IPS-NIHi11 (cell line): Measurements from ENCODE around the gene GPR63.
"Not testable (repeated sequence)": the region's sequence is repeated elsewhere in the genome, so short reads cannot be mapped to it uniquely, and the experiment has no call there.

Source experiments
- DNase-seq: peaks from one replicate; pipeline ENCODE4 v3.0.0; 2012; ENCODE audit warnings: mixed read lengths, low spot score

GPR63 gene

DNA sequence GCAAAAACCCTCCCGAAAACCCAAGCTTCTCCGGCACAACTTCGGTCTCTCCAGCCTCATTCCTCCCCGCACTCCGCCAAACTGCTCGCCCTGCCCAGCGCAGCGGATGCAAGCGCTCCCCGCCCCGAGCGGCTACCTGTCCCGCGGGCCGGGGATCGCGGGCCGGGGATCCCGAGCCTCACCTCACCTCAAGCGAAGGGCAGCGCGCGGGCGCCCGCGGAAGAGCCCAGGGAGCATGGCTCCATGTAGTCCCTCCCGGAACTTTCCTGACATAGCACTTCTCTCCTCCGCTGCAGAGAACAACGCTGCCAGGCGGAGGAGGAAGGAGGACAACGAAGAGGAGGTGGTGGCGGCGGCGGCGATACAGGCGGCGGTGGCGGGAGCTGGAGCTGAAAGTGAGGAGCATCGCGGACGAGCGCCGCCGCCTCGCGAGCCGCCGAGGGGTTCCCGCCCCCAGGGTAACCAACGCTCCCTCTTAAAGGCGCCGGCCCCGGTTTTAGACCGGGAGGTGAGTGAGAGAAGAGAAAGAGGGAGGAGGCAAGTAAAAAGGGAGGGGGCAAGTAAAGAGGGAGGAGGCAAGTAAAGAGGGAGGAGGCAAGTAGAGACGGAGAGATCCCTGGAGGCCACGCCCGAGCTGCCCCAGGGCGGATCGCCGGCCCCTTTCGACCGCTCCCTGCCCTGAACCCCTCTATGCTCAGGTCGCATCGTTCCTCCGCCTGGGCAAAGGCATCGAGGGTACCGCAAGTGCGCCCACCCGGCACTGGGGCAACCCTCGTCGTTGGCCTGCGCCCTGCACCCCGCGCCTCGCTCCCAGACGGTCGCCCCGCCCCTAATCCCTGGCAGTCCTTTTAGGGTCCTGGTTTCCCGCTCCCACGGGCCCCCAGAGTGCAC, at the start of gene GPR63:
Gene GPR63 (minus strand): TSS at position 397 of the 891 bp plus-strand sequence. CDS start 37,746 bp downstream, outside the sequence.
- DNase-seq, result peak; percentile 93

DNA sequence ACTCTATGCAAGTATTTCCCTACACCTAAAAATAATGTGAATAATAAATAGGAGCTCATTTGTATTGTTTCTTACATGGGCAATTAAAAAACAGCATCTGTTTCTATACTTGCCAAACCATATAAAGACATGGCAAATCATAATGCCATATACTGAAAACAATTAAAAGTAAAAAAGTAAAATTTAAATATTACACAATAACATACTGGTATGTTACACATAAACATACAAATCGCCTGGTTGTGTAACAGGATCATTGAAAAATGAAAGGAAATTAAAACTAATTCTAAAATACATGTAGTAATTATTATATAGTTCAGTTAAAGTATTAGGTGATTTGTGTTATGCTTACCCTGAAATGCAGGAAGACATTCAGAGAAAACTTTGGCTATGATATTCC, 49.2 kb upstream of the GPR63 start:
- no peak for DNase-seq

GRCh38 chr6:96885187-96885631, 47.9 kb upstream of the GPR63 start:
- DNase-seq, result not testable (repeated sequence)

GRCh38 chr6:96878143-96878542, 40.9 kb upstream of the GPR63 start:
- no peak for DNase-seq

GRCh38 chr6:96876886-96877545, 39.7 kb upstream of the GPR63 start:
- DNase-seq, result no peak

GRCh38 chr6:96872976-96873375, 35.7 kb upstream of the GPR63 start:
- DNase-seq, result no peak

DNA sequence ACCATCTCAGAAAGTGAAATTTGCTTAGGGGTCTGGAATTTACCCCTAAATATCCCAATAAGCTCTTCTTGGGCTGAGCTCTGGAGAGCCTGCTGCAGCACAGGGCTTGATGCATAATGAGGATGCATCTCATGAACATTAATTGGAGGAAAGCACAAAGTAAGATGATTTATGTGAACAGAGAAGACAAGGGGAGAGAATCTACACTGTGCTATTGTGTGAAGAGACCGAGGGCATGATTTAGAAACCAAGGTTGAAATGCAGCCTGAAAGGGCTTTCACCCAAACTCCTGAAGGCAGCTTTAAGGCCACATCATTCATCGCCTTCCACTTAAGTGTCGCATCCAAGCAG, 27.8 kb upstream of the GPR63 start:
- DNase-seq, result no peak

DNA sequence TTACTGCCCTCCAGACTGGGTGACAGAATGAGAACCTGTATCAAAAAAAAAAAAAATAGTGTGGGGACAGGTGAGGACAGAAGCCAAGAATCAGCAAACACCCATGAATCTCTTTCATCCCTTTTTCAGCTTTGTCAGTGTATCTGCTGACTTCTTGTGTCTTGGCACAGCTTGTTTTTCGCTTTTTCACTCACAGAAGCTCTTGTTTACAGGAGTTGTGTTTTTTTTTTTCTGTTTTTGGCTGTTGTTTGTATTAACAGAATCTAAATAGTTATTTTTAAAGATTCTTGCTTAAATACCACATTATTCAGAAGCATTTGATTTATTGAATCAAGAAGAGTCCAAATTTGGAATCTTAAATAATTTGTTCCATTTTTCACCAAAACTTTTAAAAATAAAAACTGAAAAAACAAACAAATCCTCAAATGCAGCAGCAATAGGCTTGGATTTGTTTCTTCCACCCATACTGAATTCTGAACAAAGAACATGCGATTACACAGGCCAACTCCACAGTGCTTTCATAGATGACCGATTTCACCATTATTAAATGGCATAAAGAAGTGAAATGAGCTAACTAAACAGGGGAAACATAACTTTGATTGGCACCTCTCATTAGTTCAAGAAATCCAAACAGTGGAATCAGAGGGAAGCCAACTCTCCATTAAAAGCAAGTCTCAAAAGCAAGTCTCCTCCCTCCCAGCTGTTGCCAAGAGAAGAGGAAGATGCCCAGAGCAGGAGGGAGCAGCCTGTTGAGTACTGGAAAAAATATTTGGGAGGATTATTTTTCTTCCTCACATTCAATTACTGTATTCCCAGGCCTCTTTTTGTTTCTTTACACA, 27.2 kb upstream of the GPR63 start:
- DNase-seq, result no peak

DNA sequence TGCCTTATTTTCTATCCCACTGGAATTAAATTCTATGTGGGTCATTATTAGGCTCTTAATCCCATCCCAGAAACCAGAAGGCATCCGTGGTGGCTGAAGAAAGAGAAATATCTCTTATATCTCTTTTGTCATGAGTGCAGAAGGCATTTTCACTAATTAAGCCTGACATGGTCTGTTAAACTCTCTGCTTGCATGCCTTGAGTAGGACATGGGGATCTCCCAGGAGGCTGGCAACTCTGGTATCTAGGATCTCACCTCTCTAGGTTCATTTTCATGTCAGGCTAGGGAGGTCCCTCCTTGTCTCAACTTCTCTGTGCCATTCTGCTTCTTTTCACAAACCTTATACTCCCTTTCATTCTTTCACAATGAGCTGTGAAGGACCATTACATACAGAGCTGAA, 25.3 kb upstream of the GPR63 start:
- no peak for DNase-seq

DNA sequence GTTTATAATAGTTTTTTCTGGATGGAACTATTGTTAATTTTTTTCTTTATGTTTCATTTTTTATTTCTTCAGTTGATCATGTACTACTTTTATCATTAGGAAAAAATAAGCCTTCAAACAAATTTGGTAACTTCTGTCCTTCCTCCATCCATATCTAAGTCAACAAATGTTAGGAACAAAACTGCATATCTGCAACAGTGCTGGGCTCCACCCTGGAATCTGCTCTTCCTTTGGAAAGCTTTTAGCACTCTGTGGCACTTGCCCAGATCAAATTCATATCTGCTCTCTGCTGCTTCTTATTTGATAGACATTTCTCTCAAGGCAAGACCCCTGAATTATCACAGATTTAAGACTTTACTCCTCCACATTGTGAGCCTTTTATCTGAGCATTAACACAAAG, 24.3 kb upstream of the GPR63 start:
- no peak for DNase-seq

- no peak for DNase-seq
Measured at GRCh38 chr6:96856856-96857255, 19.6 kb upstream of the GPR63 start.

DNA sequence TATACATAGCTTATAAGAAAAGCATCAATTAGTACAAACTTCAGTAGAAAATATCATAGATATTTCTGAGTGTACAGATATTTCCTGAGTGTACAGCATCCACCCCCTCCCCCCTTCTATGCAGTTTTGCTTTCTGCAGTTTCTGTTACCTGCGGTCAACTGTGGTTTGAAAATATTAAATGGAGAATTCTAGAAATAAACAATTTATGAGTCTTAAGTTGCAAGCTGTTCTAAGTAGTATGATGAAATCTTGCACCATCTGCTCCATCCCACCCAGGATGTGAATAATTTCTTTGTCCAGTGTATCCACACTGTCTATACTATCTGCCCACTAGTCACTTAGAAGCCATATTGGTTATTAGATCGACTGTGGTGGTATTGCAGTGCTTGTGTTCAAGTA, 15.8 kb upstream of the GPR63 start:
- DNase-seq, result no peak

GRCh38 chr6:96852605-96853004, 15.3 kb upstream of the GPR63 start:
- DNase-seq, result no peak

GRCh38 chr6:96851858-96852257, 14.6 kb upstream of the GPR63 start:
- no peak for DNase-seq

GRCh38 chr6:96849615-96850014, 12.3 kb upstream of the GPR63 start:
- DNase-seq, result no peak

DNA sequence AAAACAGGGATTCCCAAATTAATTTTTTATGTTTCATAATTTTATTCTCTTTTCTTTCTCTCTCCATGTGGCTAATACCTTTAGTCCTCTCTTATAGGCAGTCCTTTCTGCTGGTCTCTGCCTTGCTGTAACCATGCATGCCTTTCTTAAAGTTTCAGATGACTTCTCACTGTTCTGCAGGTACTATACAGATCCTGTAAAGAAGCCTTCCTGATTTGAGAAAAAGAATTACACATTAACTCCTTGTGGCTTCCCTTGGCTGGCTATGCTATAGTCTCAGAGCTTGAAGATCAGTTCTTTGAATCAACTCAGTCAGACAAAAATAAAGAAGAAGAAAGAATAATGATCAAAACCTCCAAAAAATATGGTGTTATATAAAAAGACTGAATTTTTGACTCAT, 7.3 kb upstream of the GPR63 start:
- DNase-seq, result no peak

GRCh38 chr6:96841345-96841744, 4.1 kb upstream of the GPR63 start:
- no peak for DNase-seq

- DNase-seq, result no peak
Measured at GRCh38 chr6:96836631-96837080, 621 bp downstream of the GPR63 start.

DNA sequence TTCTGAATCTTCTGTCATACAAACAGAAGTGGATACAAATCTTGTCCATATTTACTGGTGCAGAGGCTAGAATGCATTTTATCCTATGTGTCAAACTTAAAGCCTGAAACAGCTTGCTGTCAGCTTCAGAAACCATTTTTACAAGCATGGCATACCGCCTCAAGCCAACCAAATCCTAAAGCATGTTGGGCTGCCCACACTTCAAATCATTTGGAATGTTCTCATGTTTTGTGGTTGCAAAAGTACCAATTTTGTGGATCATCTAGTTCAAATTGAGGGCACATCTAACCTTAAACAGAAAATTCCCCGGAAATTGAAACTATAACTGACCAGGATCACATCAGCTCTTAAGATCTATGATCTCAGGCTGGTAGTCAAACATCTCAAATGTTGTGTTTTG, 3.2 kb downstream of the GPR63 start:
- DNase-seq, result no peak

DNA sequence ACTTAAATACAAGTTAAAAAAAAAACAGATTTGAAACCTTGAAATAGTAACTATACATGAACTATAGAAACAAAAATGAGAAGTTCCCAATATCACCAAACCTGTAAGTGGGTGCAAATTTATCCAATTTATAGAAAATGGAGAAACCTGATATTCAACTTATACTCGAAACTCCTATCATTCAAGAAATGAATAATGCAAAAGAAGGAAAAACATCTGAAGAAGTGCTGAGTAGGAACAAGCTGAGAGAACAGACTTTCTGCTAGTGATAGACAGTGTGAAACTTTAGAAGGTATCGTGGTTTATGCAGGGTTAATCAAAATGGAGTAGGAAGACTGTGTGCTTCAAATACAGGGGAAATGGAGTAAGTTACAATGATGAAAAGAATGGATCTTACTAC, 4.5 kb downstream of the GPR63 start:
- DNase-seq, result no peak

GRCh38 chr6:96826865-96827264, 10.4 kb downstream of the GPR63 start:
- no peak for DNase-seq

GRCh38 chr6:96823743-96824142, 13.5 kb downstream of the GPR63 start:
- DNase-seq, result no peak

DNA sequence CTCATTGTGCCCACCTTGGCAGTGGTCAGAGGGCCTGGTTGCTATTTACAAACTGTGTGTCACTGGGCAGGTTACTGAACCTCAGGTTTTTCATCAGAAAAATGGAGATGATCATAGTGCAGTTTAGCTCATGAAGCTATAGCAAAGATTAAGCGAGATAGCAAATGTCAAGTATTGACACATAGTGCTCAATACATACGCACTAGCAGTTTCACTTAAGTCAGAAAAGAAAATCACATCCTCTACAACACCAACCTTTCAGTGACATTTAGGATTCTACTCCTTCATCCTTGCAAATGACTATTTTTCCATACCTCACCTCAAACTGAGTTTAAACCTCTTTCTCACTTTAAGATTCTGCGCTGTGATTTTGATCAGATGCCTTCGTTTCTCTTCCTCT, 16.2 kb downstream of the GPR63 start:
- DNase-seq, result no peak
